Measurements from ENCODE around the gene PHF21A.

The PHF21A gene

DNA sequence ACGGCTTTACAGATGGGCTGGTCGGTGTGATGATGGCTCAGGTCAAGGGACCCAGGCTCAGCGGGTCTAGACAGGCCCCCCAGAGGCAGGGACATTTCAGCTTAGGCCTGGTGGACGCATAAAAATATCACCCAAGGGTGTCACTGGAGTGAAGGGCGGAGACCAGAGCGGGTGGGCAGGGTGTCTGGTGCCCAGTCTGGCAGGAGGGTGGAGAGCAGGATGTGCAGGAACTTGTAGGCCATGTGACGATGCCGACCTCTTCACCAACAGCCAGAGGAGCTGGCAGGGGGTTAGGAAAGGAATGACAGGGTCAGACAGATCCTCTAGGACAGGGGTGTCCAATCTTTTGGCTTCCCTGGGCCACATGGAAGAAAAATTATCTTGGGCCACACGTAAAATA lies 231.3 kb downstream of the PHF21A start:
- DNase-seq (ENCODE audit: low read depth, low spot score), result no peak
- in situ Hi-C loops (cut with HindIII; ENCODE audit: low sequenced_read_pairs), result no loop called here
- TF ChIP-seq, protein P1, sequence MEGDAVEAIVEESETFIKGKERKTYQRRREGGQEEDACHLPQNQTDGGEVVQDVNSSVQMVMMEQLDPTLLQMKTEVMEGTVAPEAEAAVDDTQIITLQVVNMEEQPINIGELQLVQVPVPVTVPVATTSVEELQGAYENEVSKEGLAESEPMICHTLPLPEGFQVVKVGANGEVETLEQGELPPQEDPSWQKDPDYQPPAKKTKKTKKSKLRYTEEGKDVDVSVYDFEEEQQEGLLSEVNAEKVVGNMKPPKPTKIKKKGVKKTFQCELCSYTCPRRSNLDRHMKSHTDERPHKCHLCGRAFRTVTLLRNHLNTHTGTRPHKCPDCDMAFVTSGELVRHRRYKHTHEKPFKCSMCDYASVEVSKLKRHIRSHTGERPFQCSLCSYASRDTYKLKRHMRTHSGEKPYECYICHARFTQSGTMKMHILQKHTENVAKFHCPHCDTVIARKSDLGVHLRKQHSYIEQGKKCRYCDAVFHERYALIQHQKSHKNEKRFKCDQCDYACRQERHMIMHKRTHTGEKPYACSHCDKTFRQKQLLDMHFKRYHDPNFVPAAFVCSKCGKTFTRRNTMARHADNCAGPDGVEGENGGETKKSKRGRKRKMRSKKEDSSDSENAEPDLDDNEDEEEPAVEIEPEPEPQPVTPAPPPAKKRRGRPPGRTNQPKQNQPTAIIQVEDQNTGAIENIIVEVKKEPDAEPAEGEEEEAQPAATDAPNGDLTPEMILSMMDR (IDR thresholded peaks at IDR 0.05; ENCODE audit: low read depth, low read length), result no peak
- no peak overlapping the region for H3K4me3 ChIP-seq (ENCODE audit: low read depth, low read length)

DNA sequence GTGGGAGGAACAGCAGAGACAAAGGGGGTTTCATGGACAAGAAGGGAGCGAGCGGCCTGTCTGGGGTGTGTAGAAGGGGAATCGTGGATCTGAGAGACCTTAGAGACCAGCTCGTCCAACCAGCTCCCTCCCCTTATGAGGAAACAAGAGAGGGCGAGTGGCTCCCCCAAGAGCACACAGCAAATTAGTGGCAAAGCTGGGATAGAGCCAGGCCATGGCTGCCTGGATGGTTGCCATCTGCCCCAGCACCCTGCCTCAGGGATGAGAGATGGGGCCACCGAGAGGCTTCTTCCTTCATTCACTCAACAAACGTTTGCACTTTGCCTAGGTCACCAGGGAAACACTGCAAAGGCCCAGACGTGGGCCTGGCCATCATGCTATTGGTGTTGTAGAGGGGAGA lies 231.7 kb downstream of the PHF21A start:
- no peak for DNase-seq (ENCODE audit: low read depth, low spot score)
- H3K4me3 ChIP-seq (ENCODE audit: low read depth, low read length), result no peak overlapping the region
- in situ Hi-C loops (cut with HindIII; ENCODE audit: low sequenced_read_pairs), result no loop called here
- TF ChIP-seq, protein P1 (IDR thresholded peaks at IDR 0.05; ENCODE audit: low read depth, low read length), result no peak

DNA sequence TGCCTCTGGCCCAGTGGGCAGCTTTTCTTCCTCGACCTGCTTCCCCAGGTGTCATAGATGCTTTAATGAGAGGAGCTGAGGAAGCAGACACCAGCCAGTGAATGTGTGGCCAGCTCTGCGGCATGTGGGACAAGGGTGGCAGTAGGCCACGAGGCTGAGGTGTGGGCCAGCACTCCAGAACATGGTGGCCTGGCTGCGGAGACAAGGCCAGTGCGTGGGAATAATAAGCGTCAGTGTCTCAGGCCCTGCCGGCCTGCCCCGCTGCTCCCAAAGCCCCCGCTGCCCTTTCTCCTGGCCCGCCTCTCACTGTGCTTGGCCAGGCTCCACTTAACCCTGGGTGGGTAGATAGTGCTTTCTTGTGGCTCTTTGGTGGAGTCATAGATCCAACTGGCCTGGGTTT lies 233.7 kb downstream of the PHF21A start:
- in situ Hi-C loops (cut with HindIII; ENCODE audit: low sequenced_read_pairs), result no loop called here
- no peak for DNase-seq (ENCODE audit: low read depth, low spot score)
- TF ChIP-seq, protein P1 (IDR thresholded peaks at IDR 0.05; ENCODE audit: low read depth, low read length), result no peak
- no peak overlapping the region for H3K4me3 ChIP-seq (ENCODE audit: low read depth, low read length)

DNA sequence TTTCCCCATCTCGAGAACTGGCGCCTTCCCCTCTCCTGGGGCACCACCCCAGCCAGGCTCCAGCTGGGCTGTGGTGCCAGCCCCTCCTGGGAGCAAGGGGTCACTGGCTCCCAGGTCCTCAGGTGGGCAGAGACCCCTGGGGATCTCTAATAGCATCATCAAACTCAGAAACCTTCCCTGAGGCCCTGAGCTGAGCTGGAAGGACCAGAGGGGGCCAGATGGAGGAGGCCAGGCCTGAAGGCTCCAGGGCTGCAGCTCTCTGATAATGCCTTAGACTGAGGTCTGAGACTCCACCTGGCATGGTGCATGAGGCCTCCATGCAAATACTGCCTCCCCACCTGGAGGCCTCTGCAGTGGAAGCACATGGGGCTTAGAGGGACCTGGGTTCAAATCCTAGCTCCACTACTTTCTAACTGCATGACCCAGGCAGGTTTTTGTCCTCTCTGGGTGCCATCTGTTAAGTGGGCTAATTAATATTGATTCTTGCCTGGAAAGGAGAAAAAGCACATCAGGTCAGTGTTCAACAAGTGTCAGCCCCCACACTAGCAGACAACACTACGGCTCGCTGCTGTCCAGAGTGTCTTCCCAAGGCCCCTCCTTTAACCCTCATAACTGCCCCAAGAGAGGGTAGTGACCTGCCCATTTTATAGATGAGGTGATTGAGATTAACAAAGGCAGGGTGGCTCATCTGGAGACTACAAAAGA lies 234.3 kb downstream of the PHF21A start:
- DNase-seq (ENCODE audit: low read depth, low spot score), result no peak
- TF ChIP-seq, protein P1 (IDR thresholded peaks at IDR 0.05; ENCODE audit: low read depth, low read length), result no peak
- in situ Hi-C loops (cut with HindIII; ENCODE audit: low sequenced_read_pairs), result no loop called here
- H3K4me3 ChIP-seq (ENCODE audit: low read depth, low read length), result no peak overlapping the region

DNA sequence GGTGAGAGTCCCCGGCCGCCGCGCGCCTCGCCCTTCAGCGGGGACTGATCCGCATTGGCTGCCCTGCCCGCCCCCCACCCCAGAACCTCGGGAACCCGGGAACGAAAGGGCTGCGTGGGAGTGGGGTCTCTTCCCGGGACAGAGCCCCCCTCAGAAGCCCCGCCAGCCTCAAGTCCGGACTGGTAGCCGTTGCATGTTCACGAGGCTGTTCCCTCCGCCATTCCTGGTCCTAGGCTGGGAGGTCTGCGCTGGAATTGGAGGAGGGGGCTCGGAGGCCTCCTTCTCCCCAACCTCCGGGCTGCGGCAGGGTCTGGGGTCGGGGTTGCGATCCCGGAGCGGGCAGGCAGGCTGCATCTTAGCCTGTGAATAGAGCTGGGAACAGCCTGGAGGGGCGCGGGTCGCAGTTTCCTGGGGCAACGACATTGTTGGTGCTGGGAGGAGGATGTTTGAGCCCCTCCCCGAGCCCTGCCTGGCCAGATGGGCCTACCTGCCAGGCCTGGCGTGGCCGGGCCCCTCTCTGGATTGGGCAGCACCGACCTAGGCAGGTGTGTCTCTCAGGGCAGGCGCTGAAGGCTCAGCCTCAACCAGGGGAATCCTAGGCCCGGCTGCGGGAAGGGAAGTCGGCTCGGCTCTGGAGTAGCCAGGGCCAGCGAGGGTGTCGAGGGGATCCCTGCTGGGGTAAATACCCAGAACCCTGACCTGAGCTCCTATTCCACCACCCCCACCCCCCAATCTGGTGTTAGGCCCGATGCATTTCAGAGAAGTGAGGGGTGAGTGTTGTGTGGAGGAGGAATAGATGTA lies 235.1 kb downstream of the PHF21A start:
- no peak for DNase-seq (ENCODE audit: low read depth, low spot score)
- TF ChIP-seq, protein P1 (IDR thresholded peaks at IDR 0.05; ENCODE audit: low read depth, low read length), result no peak
- H3K4me3 ChIP-seq (ENCODE audit: low read depth, low read length), result peak overlapping the region; percentile 23
- in situ Hi-C loops (cut with HindIII; ENCODE audit: low sequenced_read_pairs), result no loop called here

DNA sequence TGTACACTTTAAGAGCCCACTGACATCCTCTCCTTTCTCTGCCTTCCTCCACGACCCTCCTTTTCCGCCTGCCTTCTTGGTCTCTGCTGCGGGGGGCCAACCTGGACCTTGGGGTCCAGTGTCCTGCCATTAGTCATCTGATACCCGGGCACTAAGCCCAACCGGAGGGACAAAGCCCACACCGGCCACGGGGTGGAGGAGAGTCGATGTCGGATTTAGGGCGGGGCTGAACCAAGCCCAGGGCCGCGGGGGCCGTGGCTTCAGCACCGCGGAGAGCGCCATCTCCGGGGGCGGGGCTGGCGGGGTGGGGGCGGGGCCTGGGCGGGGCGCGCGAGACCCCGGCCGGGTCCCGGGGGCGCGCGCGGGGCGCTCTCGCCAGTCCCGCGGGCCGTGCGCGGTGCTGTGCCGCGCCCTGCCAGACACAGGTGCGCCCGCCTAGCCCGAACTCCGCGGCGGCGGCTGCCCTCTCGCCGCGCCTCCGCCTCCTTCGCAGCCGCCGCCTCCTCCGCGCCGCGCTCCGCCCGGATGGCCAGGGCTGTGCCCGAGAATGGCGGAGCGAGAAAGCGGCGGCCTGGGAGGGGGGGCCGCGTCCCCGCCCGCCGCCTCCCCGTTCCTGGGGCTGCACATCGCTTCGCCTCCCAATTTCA lies 235.9 kb downstream of the PHF21A start, which contains the start of gene MAPK8IP1:
Gene MAPK8IP1 (plus strand): TSS at position 378 of the 647 bp plus-strand sequence. CDS start 170 bp downstream, at position 548.
- in situ Hi-C loops (cut with HindIII; ENCODE audit: low sequenced_read_pairs), result no loop called here
- no peak for DNase-seq (ENCODE audit: low read depth, low spot score)
- TF ChIP-seq, protein P1 (IDR thresholded peaks at IDR 0.05; ENCODE audit: low read depth, low read length), result no peak
- H3K4me3 ChIP-seq (ENCODE audit: low read depth, low read length), result peak within 1 kb of the TSS; percentile 23
